GM23338 (cell line): ENCODE results near the gene GPC2. TPM values are rescaled to one million over a fixed set of nuclear protein-coding genes. Genes with fewer than 3 reads are reported as not detected.

Experiments used
- ATAC-seq: fragments of 200-7000 bp; cut with Tn5 transposase; 3 replicates; pipeline ENCODE4 v1.9.1; 2020
- DNase-seq: peaks from one replicate; pipeline ENCODE4 v3.0.0-alpha.2; 2015; ENCODE audit warnings: low spot score
- H2AFZ ChIP-seq: fragments of 200-600 bp; sonication (generic); 2 replicates; pipeline ENCODE4 v1.8.0; 2016; ENCODE audit warnings: antibody characterized with exemption, mild to moderate bottlenecking, moderate library complexity
- H3F3A ChIP-seq: fragments of 200-600 bp; sonication (generic); replicated peaks from 2 replicates; pipeline ENCODE4 v1.8.0; 2017; ENCODE audit warnings: antibody characterized with exemption, mixed run types, low read depth
- H3K27ac ChIP-seq: fragments of 200-600 bp; sonication (generic); 2 replicates; pipeline ENCODE4 v1.6.1; 2016; ENCODE audit warnings: low read depth
- H3K27me3 ChIP-seq: fragments of 200-600 bp; sonication (generic); 2 replicates; pipeline ENCODE4 v1.8.0; 2016; ENCODE audit warnings: mild to moderate bottlenecking, mixed run types, moderate library complexity; ENCODE audit not compliant: insufficient read depth
- H3K36me3 ChIP-seq: fragments of 200-600 bp; sonication (generic); 2 replicates; pipeline ENCODE4 v1.8.0; 2016; ENCODE audit warnings: mild to moderate bottlenecking; ENCODE audit not compliant: insufficient read depth
- H3K4me1 ChIP-seq: fragments of 200-600 bp; sonication (generic); 2 replicates; pipeline ENCODE4 v1.8.0; 2016; ENCODE audit warnings: mild to moderate bottlenecking, moderate library complexity; ENCODE audit not compliant: insufficient read depth
- H3K4me2 ChIP-seq: fragments of 200-600 bp; sonication (generic); 2 replicates; pipeline ENCODE4 v1.7.1; 2017; ENCODE audit warnings: mixed run types
- H3K4me3 ChIP-seq: fragments of 200-600 bp; sonication (generic); 2 replicates; pipeline ENCODE4 v1.6.1; 2016; ENCODE audit warnings: mixed run types
- H3K79me2 ChIP-seq: fragments of 200-600 bp; sonication (generic); replicated peaks from 2 replicates; pipeline ENCODE4 v1.8.0; 2017; ENCODE audit warnings: mild to moderate bottlenecking; ENCODE audit not compliant: insufficient read depth
- H3K9me2 ChIP-seq: fragments of 200-600 bp; sonication (generic); 2 replicates; pipeline ENCODE4 v1.8.0; 2017; ENCODE audit not compliant: insufficient read depth
- H4K20me1 ChIP-seq: fragments of 200-600 bp; sonication (generic); replicated peaks from 2 replicates; pipeline ENCODE4 v1.8.0; 2017; ENCODE audit warnings: mild to moderate bottlenecking; ENCODE audit not compliant: insufficient read depth
- H3K27ac Mint-ChIP-seq: 2 replicates; pipeline ENCODE4 v1.8.0; 2020; ENCODE audit warnings: inconsistent platforms, mild to moderate bottlenecking, moderate library complexity, mixed read lengths
- H3K27me3 Mint-ChIP-seq: 3 replicates; pipeline ENCODE4 v1.8.0; 2022; ENCODE audit warnings: low read depth, mild to moderate bottlenecking, moderate library complexity, mixed read lengths, inconsistent platforms; ENCODE audit not compliant: insufficient read depth, poor library complexity
- H3K36me3 Mint-ChIP-seq: 3 replicates; pipeline ENCODE4 v1.8.0; 2021; ENCODE audit warnings: low read depth, mild to moderate bottlenecking, inconsistent platforms, moderate library complexity, mixed read lengths
- H3K4me1 Mint-ChIP-seq: 3 replicates; pipeline ENCODE4 v1.8.0; 2020; ENCODE audit warnings: mild to moderate bottlenecking, inconsistent platforms, mixed read lengths
- H3K4me3 Mint-ChIP-seq: 3 replicates; pipeline ENCODE4 v1.8.0; 2021; ENCODE audit warnings: moderate library complexity, mild to moderate bottlenecking, inconsistent platforms, mixed read lengths
- H3K9me3 Mint-ChIP-seq: 3 replicates; pipeline ENCODE4 v1.8.0; 2020; ENCODE audit warnings: moderate library complexity, mild to moderate bottlenecking, inconsistent platforms, mixed read lengths
- CREB1 ChIP-seq: fragments of 250-450 bp; sonication (Bioruptor Pico); IDR thresholded peaks from 2 replicates; pipeline ENCODE4 v1.5.0; 2020; ENCODE audit warnings: low read depth, mild to moderate bottlenecking, moderate library complexity
- ETS1 ChIP-seq: IDR thresholded peaks from 2 replicates; pipeline ENCODE4 v1.6.1; 2016; ENCODE audit warnings: antibody characterized with exemption
- EZH2 ChIP-seq: fragments of 200-600 bp; sonication (generic); IDR thresholded peaks from one replicate; pipeline ENCODE4 v1.8.0; 2017; ENCODE audit warnings: antibody characterized with exemption, mild to moderate bottlenecking, low read depth; ENCODE audit not compliant: unreplicated experiment
- JUNB ChIP-seq: IDR thresholded peaks from one replicate; pipeline ENCODE4 v1.6.1; 2016; ENCODE audit warnings: antibody characterized with exemption; ENCODE audit not compliant: unreplicated experiment
- NANOG ChIP-seq: IDR thresholded peaks from 2 replicates; pipeline ENCODE4 v1.6.1; 2016; ENCODE audit warnings: antibody characterized with exemption, borderline replicate concordance
- POLR2AphosphoS5 ChIP-seq: IDR thresholded peaks from 2 replicates; pipeline ENCODE4 v1.6.1; 2016; ENCODE audit warnings: antibody characterized with exemption, low read depth
- REST ChIP-seq: IDR thresholded peaks from one replicate; pipeline ENCODE4 v1.6.1; 2018; ENCODE audit warnings: antibody characterized with exemption; ENCODE audit not compliant: unreplicated experiment
- STAT1 ChIP-seq: IDR thresholded peaks from one replicate; pipeline ENCODE4 v1.6.1; 2016; ENCODE audit warnings: antibody characterized with exemption; ENCODE audit not compliant: unreplicated experiment
- ZNF114 ChIP-seq: fragments of 250-450 bp; sonication (Bioruptor Pico); IDR thresholded peaks from 2 replicates; pipeline ENCODE4 v1.5.0; 2020; ENCODE audit warnings: mild to moderate bottlenecking, moderate library complexity
- ZNF331 ChIP-seq: fragments of 250-450 bp; sonication (Bioruptor Pico); IDR thresholded peaks from 2 replicates; pipeline ENCODE4 v1.5.0; 2020; ENCODE audit warnings: low read depth, mild to moderate bottlenecking, moderate library complexity
- ZNF462 ChIP-seq: fragments of 250-450 bp; sonication (Bioruptor Pico); IDR thresholded peaks from 2 replicates; pipeline ENCODE4 v1.5.0; 2020; ENCODE audit warnings: mild to moderate bottlenecking, moderate library complexity
- polyA plus RNA-seq: library from polyadenylated mRNA; unstranded; fragments of >200 nt; fragmentation: Nextera tagmentation; extraction: Ambion mirVana; gene quantifications from 2 replicates; pipeline ENCODE4 v1.2.1, GENCODE V29; 2016
- total RNA-seq: library from RNA; depleted of rRNA; stranded (reverse); fragments of >200 nt; shearing (Covaris generic); gene quantifications from 2 replicates; pipeline ENCODE4 v1.2.3, GENCODE V29; 2014

GPC2 gene
- total and polyA plus RNA-seq, 2 experiments from 2014 or later: 10.7 to 48.8 TPM

GRCh38 chr7:100166970-100167911 lies 9.9 kb downstream of the GPC2 start:
- Mint-ChIP-seq H3K4me3 (peak overlapping the region; percentile 83), H3K36me3 (no peaks in the 10 kb centered on the region; the same call in 2 of the 3 replicates), H3K9me3 (no peaks in the 10 kb centered on the region), H3K4me1 (peaks cover 53% of the 10 kb centered on the region), H3K27ac (no peak overlapping the region), H3K27me3 (peaks cover 43% of the 10 kb centered on the region)
- Histone ChIP-seq H3K4me2 (peak overlapping the region; percentile 90), H3K27me3 (peaks cover 16% of the 10 kb centered on the region), H3K36me3 (no peaks in the 10 kb centered on the region), H3K4me1 (peaks cover 35% of the 10 kb centered on the region), H2AFZ (peak overlapping the region; percentile 57), H3K79me2 (no peaks in the 10 kb centered on the region), H4K20me1 (no peaks in the 10 kb centered on the region; the same call in 1 of the 2 replicates), H3K4me3 (peak overlapping the region; percentile 73), H3F3A (peaks cover 28% of the 10 kb centered on the region; the same call in 1 of the 2 replicates), H3K9me2 (no peaks in the 10 kb centered on the region), H3K27ac (no peak overlapping the region)
- TF ChIP-seq ZNF462 (no peak), ZNF331 (CRISPR knock-in tag) (no peak), REST (no peak), ZNF114 (CRISPR knock-in tag) (no peak), ETS1 (no peak), POLR2AphosphoS5 (no peak), JUNB (no peak), NANOG (no peak), CREB1 (CRISPR knock-in tag) (no peak), EZH2 (no peak), STAT1 (no peak)
- no peak for DNase-seq
- no peak for ATAC-seq
